PC-9 (cell line): ENCODE data around the gene DDR1. TPM values are rescaled to one million over a fixed set of nuclear protein-coding genes. Genes with fewer than 3 reads are reported as not detected.

Source experiments
- BruUV-seq: library from RNA; stranded (reverse); fragments of 400-500 nt; replicated peaks from 2 replicates; lab custom pipeline; 2021; lab: Mats Ljungman, UMichigan
- CTCF ChIA-PET: fragments of 300-600 bp; sonication (Branson Sonifier 250); formaldehyde crosslinking; loops from one replicate; lab custom pipeline; 2022; ENCODE audit warnings: antibody characterized with exemption; lab: Charles Lee
- POLR2A ChIA-PET: fragments of 300-600 bp; sonication (Branson Sonifier 250); formaldehyde crosslinking; loops from one replicate; lab custom pipeline; 2022; ENCODE audit warnings: antibody characterized with exemption; ENCODE audit not compliant: unreplicated experiment; lab: Charles Lee
- DNase-seq, 2 experiments: peaks; one replicate each; pipeline versions ENCODE4 v3.0.0 to v3.0.0-alpha.2; 2015 to 2022; ENCODE audit warnings: mixed read lengths in 1 of 2
- H2AFZ ChIP-seq: fragments of 200-600 bp; sonication (generic); 2 replicates; pipeline ENCODE4 v1.8.1; 2017; ENCODE audit warnings: antibody characterized with exemption
- H3F3A ChIP-seq: fragments of 200-600 bp; sonication (generic); 2 replicates; pipeline ENCODE4 v1.8.1; 2017; ENCODE audit warnings: antibody characterized with exemption, mild to moderate bottlenecking, low read depth; ENCODE audit not compliant: insufficient read depth
- H3K27ac ChIP-seq: fragments of 200-600 bp; sonication (generic); 2 replicates; pipeline ENCODE4 v1.6.1; 2016; ENCODE audit warnings: mixed run types
- H3K27me3 ChIP-seq: fragments of 200-600 bp; sonication (generic); 2 replicates; pipeline ENCODE4 v1.6.1; 2016; ENCODE audit warnings: low read depth, mixed run types; ENCODE audit not compliant: insufficient read depth
- H3K36me3 ChIP-seq: fragments of 200-600 bp; sonication (generic); 2 replicates; pipeline ENCODE4 v1.6.1; 2016; ENCODE audit warnings: low read depth, mixed run types
- H3K4me1 ChIP-seq: fragments of 200-600 bp; sonication (generic); replicated peaks from 2 replicates; pipeline ENCODE4 v1.6.1; 2016; ENCODE audit warnings: mixed run types; ENCODE audit not compliant: insufficient read depth
- H3K4me2 ChIP-seq: fragments of 200-600 bp; sonication (generic); 2 replicates; pipeline ENCODE4 v1.6.1; 2017; ENCODE audit warnings: mixed run types
- H3K4me3 ChIP-seq: fragments of 200-600 bp; sonication (generic); 2 replicates; pipeline ENCODE4 v1.6.1; 2016; ENCODE audit warnings: mixed run types
- H3K79me2 ChIP-seq: fragments of 200-600 bp; sonication (generic); 2 replicates; pipeline ENCODE4 v1.6.1; 2017; ENCODE audit warnings: low read depth, mixed run types
- H3K9me2 ChIP-seq: fragments of 200-600 bp; sonication (generic); 2 replicates; pipeline ENCODE4 v1.8.1; 2017; ENCODE audit warnings: mild to moderate bottlenecking; ENCODE audit not compliant: insufficient read depth
- H3K9me3 ChIP-seq: fragments of 200-600 bp; sonication (generic); 2 replicates; pipeline ENCODE4 v1.8.1; 2016; ENCODE audit warnings: low read depth; ENCODE audit not compliant: insufficient read depth
- H4K20me1 ChIP-seq: fragments of 200-600 bp; sonication (generic); 2 replicates; pipeline ENCODE4 v1.8.1; 2017; ENCODE audit not compliant: insufficient read depth
- CTCF ChIP-seq: fragments of 200-600 bp; sonication (generic); conservative IDR thresholded peaks from 2 replicates; pipeline ENCODE4 v1.6.1; 2017; ENCODE audit warnings: mixed run types, antibody characterized with exemption, mild to moderate bottlenecking, moderate library complexity
- EZH2 ChIP-seq: fragments of 200-600 bp; sonication (generic); IDR thresholded peaks from 2 replicates; pipeline ENCODE4 v1.8.0; 2017; ENCODE audit warnings: antibody characterized with exemption, low read depth
- intact Hi-C: fragments of 100-400 bp; cut with micrococcal nuclease; formaldehyde crosslinking; loops from one replicate; pipeline ENCODE4 v1.10.0; 2022; ENCODE audit not compliant: unreplicated experiment
- total RNA-seq: library from RNA; stranded (reverse); gene quantifications from 2 replicates; pipeline ENCODE4 v1.2.3, GENCODE V29; 2021

DDR1 gene
- total RNA-seq, 1 experiment from 2014 or later: 267 TPM

- no peaks in the 10 kb centered on the region for H3K9me2 ChIP-seq
- no peak overlapping the region for H3K27ac ChIP-seq
- no TSS peak for BruUV-seq
- H3K4me2 ChIP-seq: no peak overlapping the region
- intact Hi-C loops: no loop called here
- ChIA-PET POLR2A (interaction anchor here (0.6 kb wide), 1 partner anchor 237 kb away, joined by 4 read pairs; the partner anchor contains the start of gene MRPS18B), CTCF (no interaction called here)
- H3K27me3 ChIP-seq: no peaks in the 10 kb centered on the region
- H2AFZ ChIP-seq: no peak overlapping the region
- peaks cover under 1% of the 10 kb centered on the region; the same call in 1 of the 2 replicates for H3K9me3 ChIP-seq
- H3K4me3 ChIP-seq: no peak overlapping the region
- H3F3A ChIP-seq: 0 out of 2 replicates have a peak, but pooled peaks cover 11% of the 10 kb centered on the region
- no peaks in the 10 kb centered on the region for H3K79me2 ChIP-seq
- no peaks in the 10 kb centered on the region for H4K20me1 ChIP-seq
- no peak for DNase-seq
- H3K36me3 ChIP-seq: no peaks in the 10 kb centered on the region
- TF ChIP-seq CTCF: no peak
- TF ChIP-seq EZH2: no peak
- H3K4me1 ChIP-seq: peaks cover 19% of the 10 kb centered on the region
These were observed 29.9 kb upstream of the DDR1 start for GRCh38 chr6:30854285-30855040.

DNA sequence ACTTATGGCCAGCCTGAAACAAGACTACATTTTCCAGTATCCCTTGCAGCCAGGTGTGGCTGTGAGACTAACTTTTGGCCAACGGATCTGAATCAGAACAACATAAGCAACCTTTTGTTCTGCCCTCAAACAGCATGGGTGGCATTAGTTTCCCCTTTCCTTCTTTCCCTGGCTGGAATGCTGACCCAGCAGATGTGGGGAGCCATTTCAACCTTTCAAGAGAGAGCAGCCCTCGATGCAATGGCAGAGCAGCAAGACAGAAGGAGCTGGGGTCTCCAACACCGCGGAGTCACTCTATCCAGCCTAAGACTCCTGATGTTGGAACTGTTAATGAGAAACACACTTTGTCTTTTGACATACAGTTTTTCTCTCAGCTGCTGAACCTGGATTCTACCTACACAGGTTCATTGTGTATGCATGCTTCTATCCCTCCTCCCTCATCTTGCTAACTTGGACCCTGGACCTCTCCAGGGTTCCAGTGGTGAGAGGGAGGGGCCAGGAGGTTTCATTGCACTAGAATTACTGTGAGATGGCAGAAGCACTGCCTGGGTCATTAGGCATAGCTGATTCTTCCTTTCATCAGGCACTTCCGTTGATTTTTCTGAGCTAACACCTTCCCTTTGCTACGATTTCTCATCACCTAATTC is 28.8 kb upstream of the DDR1 start:
- intact Hi-C loops: no loop called here
- Histone ChIP-seq H3K4me1 (peaks cover 19% of the 10 kb centered on the region), H2AFZ (no peak overlapping the region), H3K27ac (no peak overlapping the region), H3K27me3 (no peaks in the 10 kb centered on the region), H3F3A (0 out of 2 replicates have a peak, but pooled peaks cover 11% of the 10 kb centered on the region), H3K9me3 (peaks cover 6% of the 10 kb centered on the region; the same call in 1 of the 2 replicates), H3K36me3 (no peaks in the 10 kb centered on the region), H3K4me2 (no peak overlapping the region), H3K79me2 (no peaks in the 10 kb centered on the region), H4K20me1 (no peaks in the 10 kb centered on the region), H3K4me3 (no peak overlapping the region), H3K9me2 (no peaks in the 10 kb centered on the region)
- POLR2A ChIA-PET: no interaction called here
- CTCF ChIA-PET: no interaction called here
- no peak for DNase-seq
- no peak for TF ChIP-seq EZH2
- TF ChIP-seq CTCF: no peak
- no TSS peak for BruUV-seq

GRCh38 chr6:30857112-30857511 is 27.2 kb upstream of the DDR1 start:
- CTCF ChIA-PET: interaction anchor here (1.6 kb wide), 1 partner anchor 13 kb away, joined by 4 read pairs; no protein-coding TSS in a partner anchor

More at GRCh38 chr6:30857112-30857511, 27.2 kb upstream of the DDR1 start:
- peaks cover 6% of the 10 kb centered on the region; the same call in 1 of the 2 replicates for H3K9me3 ChIP-seq
- no peak overlapping the region for H3K4me3 ChIP-seq
- POLR2A ChIA-PET: no interaction called here
- intact Hi-C loops: no loop called here
- no peaks in the 10 kb centered on the region for H3K79me2 ChIP-seq
- no peaks in the 10 kb centered on the region for H3K27me3 ChIP-seq
- no peak overlapping the region for H3K27ac ChIP-seq
- no peaks in the 10 kb centered on the region for H3K36me3 ChIP-seq
- no peak for DNase-seq
- no peaks in the 10 kb centered on the region for H3K9me2 ChIP-seq
- TF ChIP-seq CTCF: no peak
- no peak for TF ChIP-seq EZH2
- peaks cover 19% of the 10 kb centered on the region for H3K4me1 ChIP-seq
- H2AFZ ChIP-seq: no peak overlapping the region
- H4K20me1 ChIP-seq: no peaks in the 10 kb centered on the region
- BruUV-seq: no TSS peak
- peak overlapping the region; percentile 6 for H3K4me2 ChIP-seq
- 0 out of 2 replicates have a peak, but pooled peaks cover 11% of the 10 kb centered on the region for H3F3A ChIP-seq
